ENCODE data around the gene CYB561D2. TPM values are rescaled to one million over a fixed set of nuclear protein-coding genes. Genes with fewer than 3 reads are reported as not detected.

Gene CYB561D2
- total and polyA plus RNA-seq, 8 donors: 8.6 to 30.4 (median 14.0) TPM

DNA sequence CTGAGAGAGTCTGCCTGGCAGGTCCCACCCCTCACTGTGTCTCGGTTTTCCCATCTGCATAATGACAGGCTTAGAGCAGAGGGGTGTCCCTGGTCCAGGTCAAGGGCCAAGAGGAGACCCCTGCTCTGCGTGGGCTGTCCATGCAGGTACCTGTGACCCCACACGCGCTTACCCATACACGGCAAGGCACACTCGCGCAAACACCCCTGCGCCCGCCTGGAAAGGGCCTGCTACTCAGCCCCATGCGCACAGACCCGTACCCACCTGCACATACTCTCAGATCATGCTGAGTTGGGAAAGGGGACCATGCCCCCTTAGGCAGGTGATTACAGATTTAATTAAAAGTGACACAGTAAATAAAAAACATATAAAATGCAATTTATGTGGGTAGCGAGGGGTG is 32.1 kb downstream of the CYB561D2 start:
- ATAC-seq: no peak

DNA sequence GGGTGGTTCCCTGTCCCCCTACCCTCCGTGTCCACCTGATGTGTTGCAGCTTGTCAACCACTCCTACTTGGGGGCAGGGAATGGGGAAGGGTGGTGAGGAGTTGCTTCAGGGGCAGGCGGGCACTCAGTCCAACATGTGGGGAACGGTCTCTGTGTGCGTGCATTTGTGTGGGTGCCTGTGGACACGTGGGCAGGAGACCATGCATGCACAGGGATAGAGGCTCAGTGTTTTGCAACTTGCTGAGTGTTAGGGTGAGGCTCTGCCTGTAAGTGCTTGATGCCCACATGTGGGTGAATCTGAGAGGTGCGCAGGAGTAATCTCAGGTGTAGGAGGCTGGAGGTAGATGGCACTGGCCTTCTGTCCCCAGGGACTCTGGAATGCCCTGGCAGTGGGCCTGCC is 33.1 kb downstream of the CYB561D2 start:
- DNase-seq (no peak), ATAC-seq (no peak), FAIRE-seq (no peak)
- H3K36me3 ChIP-seq: no peaks in the 10 kb centered on the region
- 79 to 80% methylated on average over 6 of the region's 6 CpGs for WGBS, 2 donors
- no peaks in the 10 kb centered on the region for H3K9me3 ChIP-seq
- no peak overlapping the region for H3K27ac ChIP-seq
- H3K4me1 ChIP-seq: peaks cover 0 to 9% (median 5%) of the 10 kb centered on the region in 3 donors
- no peak overlapping the region for H3K4me3 ChIP-seq
- intact Hi-C loops (cut with DNase I): no loop called here
- TF ChIP-seq, protein P1, sequence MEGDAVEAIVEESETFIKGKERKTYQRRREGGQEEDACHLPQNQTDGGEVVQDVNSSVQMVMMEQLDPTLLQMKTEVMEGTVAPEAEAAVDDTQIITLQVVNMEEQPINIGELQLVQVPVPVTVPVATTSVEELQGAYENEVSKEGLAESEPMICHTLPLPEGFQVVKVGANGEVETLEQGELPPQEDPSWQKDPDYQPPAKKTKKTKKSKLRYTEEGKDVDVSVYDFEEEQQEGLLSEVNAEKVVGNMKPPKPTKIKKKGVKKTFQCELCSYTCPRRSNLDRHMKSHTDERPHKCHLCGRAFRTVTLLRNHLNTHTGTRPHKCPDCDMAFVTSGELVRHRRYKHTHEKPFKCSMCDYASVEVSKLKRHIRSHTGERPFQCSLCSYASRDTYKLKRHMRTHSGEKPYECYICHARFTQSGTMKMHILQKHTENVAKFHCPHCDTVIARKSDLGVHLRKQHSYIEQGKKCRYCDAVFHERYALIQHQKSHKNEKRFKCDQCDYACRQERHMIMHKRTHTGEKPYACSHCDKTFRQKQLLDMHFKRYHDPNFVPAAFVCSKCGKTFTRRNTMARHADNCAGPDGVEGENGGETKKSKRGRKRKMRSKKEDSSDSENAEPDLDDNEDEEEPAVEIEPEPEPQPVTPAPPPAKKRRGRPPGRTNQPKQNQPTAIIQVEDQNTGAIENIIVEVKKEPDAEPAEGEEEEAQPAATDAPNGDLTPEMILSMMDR (IDR thresholded peaks at IDR 0.05): no peak
- H3K27me3 ChIP-seq: no peaks in the 10 kb centered on the region

More for the DNA sequence above, 32.1 kb downstream of the CYB561D2 start:
- H3K4me3 ChIP-seq: no peak overlapping the region
- H3K9me3 ChIP-seq: no peaks in the 10 kb centered on the region
- H3K36me3 ChIP-seq: no peaks in the 10 kb centered on the region
- H3K27ac ChIP-seq: no peak overlapping the region
- no peaks in the 10 kb centered on the region for H3K27me3 ChIP-seq
- TF ChIP-seq, protein P1 (IDR thresholded peaks at IDR 0.05): no peak
- FAIRE-seq: no peak
- DNase-seq: no peak
- peaks cover 0 to under 1% (median 0%) of the 10 kb centered on the region in 3 donors for H3K4me1 ChIP-seq
- intact Hi-C loops (cut with DNase I): no loop called here
- 89 to 90% methylated on average over 12 of the region's 12 CpGs for WGBS, 2 donors

DNA sequence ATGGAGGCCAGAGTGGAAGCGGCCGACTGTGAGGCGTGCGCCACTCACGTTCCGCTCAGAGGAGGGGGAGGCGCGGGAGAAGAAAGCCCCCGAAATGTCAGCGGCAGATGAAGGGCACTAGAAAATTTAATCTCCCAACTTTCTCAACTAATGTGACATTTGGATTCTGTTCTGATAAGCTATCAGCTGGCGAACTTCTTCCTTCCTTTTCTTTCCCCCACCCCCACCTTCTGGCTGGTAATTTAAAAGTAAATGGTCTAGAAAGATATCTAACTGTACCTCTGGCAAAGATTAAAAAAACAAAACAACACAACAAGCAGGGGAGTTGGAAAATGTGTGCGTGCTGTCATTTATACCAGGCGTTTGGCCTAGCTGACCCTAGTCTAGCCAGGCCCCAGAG is 35.1 kb downstream of the CYB561D2 start:
- no peak for DNase-seq
- 73 to 78% methylated on average over 13 of the region's 13 CpGs for WGBS, 2 donors

DNA sequence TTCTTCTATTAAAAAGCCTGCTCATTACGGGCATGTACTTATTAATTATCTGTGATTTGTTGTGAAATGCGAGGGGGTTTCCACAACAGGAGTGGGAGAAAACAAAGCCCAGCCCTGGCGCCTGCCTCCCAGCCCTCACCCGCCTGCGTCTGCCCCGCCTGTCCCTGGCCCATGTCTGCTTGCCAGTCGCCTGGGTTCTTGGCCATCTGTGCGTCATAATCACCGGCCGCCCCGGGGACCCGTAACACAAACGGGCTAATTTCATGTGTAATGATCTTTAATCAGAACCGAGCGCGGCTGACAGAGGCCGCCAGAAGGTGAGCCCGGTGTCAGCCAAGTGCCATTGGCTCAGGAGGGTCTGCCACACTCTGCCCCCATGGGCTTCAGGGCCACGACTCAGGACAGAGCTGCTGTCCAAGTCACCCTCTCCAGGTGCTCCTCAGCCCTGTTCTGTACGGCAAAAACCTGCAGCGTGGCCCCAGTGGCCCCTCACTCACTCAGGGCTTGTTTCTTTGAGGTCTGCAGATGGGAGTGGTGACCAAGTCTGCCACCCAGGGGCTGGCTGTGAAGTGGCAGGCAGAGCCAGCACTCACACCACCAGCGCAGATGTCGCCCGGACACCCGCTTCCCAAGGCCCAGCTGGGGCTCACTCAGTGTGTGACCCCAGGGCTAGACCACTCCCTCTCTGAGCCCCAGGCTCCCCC is 37.5 kb downstream of the CYB561D2 start:
- H3K27me3 ChIP-seq: no peaks in the 10 kb centered on the region
- FAIRE-seq: no peak
- H3K4me1 ChIP-seq: peaks cover 14 to 30% (median 27%) of the 10 kb centered on the region in 3 donors
- intact Hi-C loops (cut with DNase I): no loop called here
- TF ChIP-seq, protein P1 (IDR thresholded peaks at IDR 0.05): peak; percentile 10 to 43 (median 19)
- no peaks in the 10 kb centered on the region for H3K36me3 ChIP-seq
- H3K27ac ChIP-seq: peak overlapping the region in 1 of 4 donors; percentile 42
- peak in 4 of 6 donors; percentile 37 to 72 (median 64) for DNase-seq
- peak; percentile 66 to 77 (median 72) for ATAC-seq
- WGBS, 2 donors: 47% methylated on average over 25 of the region's 25 CpGs
- no peak overlapping the region for H3K4me3 ChIP-seq
- no peaks in the 10 kb centered on the region for H3K9me3 ChIP-seq

More for the DNA sequence above, 35.1 kb downstream of the CYB561D2 start:
- H3K27ac ChIP-seq: no peak overlapping the region
- H3K36me3 ChIP-seq: no peaks in the 10 kb centered on the region
- H3K9me3 ChIP-seq: no peaks in the 10 kb centered on the region
- no peak for FAIRE-seq
- intact Hi-C loops (cut with DNase I): no loop called here
- H3K4me1 ChIP-seq: peaks cover 11 to 25% (median 21%) of the 10 kb centered on the region in 3 donors
- ATAC-seq: no peak
- H3K4me3 ChIP-seq: no peak overlapping the region
- TF ChIP-seq, protein P1 (IDR thresholded peaks at IDR 0.05): no peak
- no peaks in the 10 kb centered on the region for H3K27me3 ChIP-seq
